Measurements from ENCODE around the gene SNAPIN. TPM values are rescaled to one million over a fixed set of nuclear protein-coding genes. Genes with fewer than 3 reads are reported as not detected.

The SNAPIN gene
- total RNA-seq, 1 experiment from 2014 or later = 29.0 TPM

GRCh38 chr1:153633161-153633753 lies 25.2 kb upstream of the SNAPIN start:
- WGBS (ENCODE audit: extremely low coverage, insufficient read length, low lambda C conversion rate) = no CpG with 5 or more reads among the region's 18 CpGs
- Histone ChIP-seq H3K79me2 (ENCODE audit: insufficient read depth, low read length) (peaks cover 4% of the 10 kb centered on the region; the same call in 1 of the 2 replicates), H3K27ac (ENCODE audit: insufficient read length, low read depth, low read length) (no peak overlapping the region), H3K9me3 (ENCODE audit: control insufficient read depth, low read depth, low read length) (no peaks in the 10 kb centered on the region), H3T11ph (ENCODE audit: low read length) (no peak overlapping the region), H3K4me2 (ENCODE audit: insufficient read depth, insufficient read length, low read length) (peak overlapping the region; percentile 69), H3K14ac (ENCODE audit: insufficient read depth, low read length) (no peak overlapping the region), H3K9ac (ENCODE audit: extremely low read depth, insufficient read length, low read length) (peak overlapping the region; percentile 15), H3K4me1 (ENCODE audit: insufficient read depth, low read length) (no peaks in the 10 kb centered on the region), H4K8ac (replicated peaks; ENCODE audit: insufficient read length, low read depth, low read length) (no peak overlapping the region), H2BK20ac (ENCODE audit: low read depth, low read length, poor library complexity, severe bottlenecking) (no peak overlapping the region), H3K79me1 (ENCODE audit: insufficient read depth, low read depth, low read length, poor library complexity, severe bottlenecking) (no peaks in the 10 kb centered on the region), H4K5ac (ENCODE audit: insufficient read length, low read depth, low read length) (no peak overlapping the region), H2AFZ (ENCODE audit: low read length) (no peak overlapping the region), H4K20me1 (ENCODE audit: control insufficient read depth, insufficient read depth, insufficient read length) (no peaks in the 10 kb centered on the region), H3K56ac (ENCODE audit: insufficient read length, low read depth, low read length) (no peak overlapping the region), H2BK12ac (ENCODE audit: insufficient read length, low read depth, low read length) (no peak overlapping the region), H3K23me2 (ENCODE audit: insufficient read length, low read depth, low read length, poor library complexity, severe bottlenecking) (peaks cover 12% of the 10 kb centered on the region), H4K91ac (ENCODE audit: insufficient read length, low read depth, low read length) (no peak overlapping the region), H3K27me3 (ENCODE audit: insufficient read depth, low read length) (no peaks in the 10 kb centered on the region), H2AK5ac (ENCODE audit: insufficient read length, low read length) (no peak overlapping the region), H2BK5ac (ENCODE audit: insufficient read length, low read length) (no peak overlapping the region), H3K4ac (ENCODE audit: low read depth, low read length) (no peak overlapping the region), H3K23ac (ENCODE audit: insufficient read length, low read depth, low read length) (no peak overlapping the region), H2BK15ac (ENCODE audit: low read depth, low read length) (no peak overlapping the region), H2BK120ac (ENCODE audit: low read depth, low read length, poor library complexity, severe bottlenecking) (no peak overlapping the region), H3K18ac (ENCODE audit: insufficient read length, low read depth, low read length) (peak overlapping the region; percentile 23)
- no peak for DNase-seq
- Mint-ChIP-seq H3K9me3 (peaks cover 0 to 3% of the 10 kb centered on the region in 2 experiments; a peak in 1 of 5 replicates), H3K36me3 (ENCODE audit: insufficient read depth in 1 of 3, low read depth in 3 of 3) (peaks cover 22 to 42% (median 35%) of the 10 kb centered on the region in 3 experiments), H3K4me3 (peak overlapping the region; percentile 93 to 99), H3K4me1 (peaks cover 26 to 30% of the 10 kb centered on the region in 2 experiments), H3K27me3 (ENCODE audit: low read depth) (no peaks in the 10 kb centered on the region), H3K27ac (peak overlapping the region; percentile 10 to 89 (median 38))
- TF ChIP-seq CTCF (conservative IDR thresholded peaks at IDR 0.05) = no peak

Measured in H9 (cell line).